DND-41 (cell line): ENCODE measurements around the gene KCNQ5.

Experiments
- ATAC-seq: fragments of 200-7000 bp; cut with Tn5 transposase; 3 replicates; pipeline ENCODE4 v1.9.1; 2021; ENCODE audit warnings: low read depth; ENCODE audit not compliant: insufficient read depth
- DNase-seq: peaks from one replicate; pipeline ENCODE4 v3.0.0-alpha.2; 2020
- H2AFZ ChIP-seq: 2 replicates; pipeline ENCODE4 v1.6.0; 2012; ENCODE audit warnings: low read depth, low read length
- H3K27ac ChIP-seq: 2 replicates; pipeline ENCODE4 v1.5.1; 2012; ENCODE audit warnings: low read length, inconsistent platforms
- H3K27me3 ChIP-seq: fragments of 200-600 bp; sonication (generic); 2 replicates; pipeline ENCODE4 v1.6.0; 2012; ENCODE audit warnings: low read length, mild to moderate bottlenecking, inconsistent platforms; ENCODE audit not compliant: insufficient read depth, poor library complexity
- H3K36me3 ChIP-seq: 2 replicates; pipeline ENCODE4 v1.5.1; 2012; ENCODE audit warnings: low read length, inconsistent platforms; ENCODE audit not compliant: insufficient read depth
- H3K4me1 ChIP-seq: 2 replicates; pipeline ENCODE4 v1.5.1; 2012; ENCODE audit warnings: mild to moderate bottlenecking, low read length; ENCODE audit not compliant: insufficient read depth
- H3K4me2 ChIP-seq: 2 replicates; pipeline ENCODE4 v1.6.0; 2012; ENCODE audit warnings: mild to moderate bottlenecking, moderate library complexity, low read length, inconsistent platforms; ENCODE audit not compliant: insufficient read depth
- H3K4me3 ChIP-seq, 2 experiments: fragments of 200-600 bp in 1 of 2; shearing (Covaris generic) in 1 of 2; 2 replicates each; pipeline ENCODE4 v1.5.1; 2012 to 2016; ENCODE audit warnings: inconsistent platforms in 2 of 2, low read length in 2 of 2, mild to moderate bottlenecking in 2 of 2, low read depth in 1 of 2, moderate library complexity in 1 of 2
- H3K79me2 ChIP-seq: 2 replicates; pipeline ENCODE4 v1.6.0; 2012; ENCODE audit warnings: low read length, inconsistent platforms; ENCODE audit not compliant: insufficient read depth
- H3K9ac ChIP-seq: 2 replicates; pipeline ENCODE4 v1.6.0; 2012; ENCODE audit warnings: low read depth, mild to moderate bottlenecking, inconsistent platforms, low read length, moderate library complexity
- H3K9me3 ChIP-seq: 2 replicates; pipeline ENCODE4 v1.5.1; 2012; ENCODE audit warnings: low read length, moderate library complexity, mild to moderate bottlenecking, inconsistent platforms; ENCODE audit not compliant: insufficient read depth, severe bottlenecking
- H4K20me1 ChIP-seq: 2 replicates; pipeline ENCODE4 v1.6.0; 2012; ENCODE audit warnings: low read length; ENCODE audit not compliant: insufficient read depth
- EZH2 ChIP-seq: IDR thresholded peaks from 3 replicates; pipeline ENCODE4 v1.6.1; 2012; ENCODE audit warnings: borderline replicate concordance, low read depth, mild to moderate bottlenecking, moderate library complexity, low read length, inconsistent platforms; ENCODE audit not compliant: severe bottlenecking
- TF ChIP-seq, protein P1 (sequence below): IDR thresholded peaks from 2 replicates; pipeline ENCODE4 v1.5.1; 2012; ENCODE audit warnings: borderline replicate concordance, low read length, moderate library complexity, mild to moderate bottlenecking; ENCODE audit not compliant: poor library complexity, severe bottlenecking; ENCODE audit errors: extremely low read depth

Gene KCNQ5

DNA sequence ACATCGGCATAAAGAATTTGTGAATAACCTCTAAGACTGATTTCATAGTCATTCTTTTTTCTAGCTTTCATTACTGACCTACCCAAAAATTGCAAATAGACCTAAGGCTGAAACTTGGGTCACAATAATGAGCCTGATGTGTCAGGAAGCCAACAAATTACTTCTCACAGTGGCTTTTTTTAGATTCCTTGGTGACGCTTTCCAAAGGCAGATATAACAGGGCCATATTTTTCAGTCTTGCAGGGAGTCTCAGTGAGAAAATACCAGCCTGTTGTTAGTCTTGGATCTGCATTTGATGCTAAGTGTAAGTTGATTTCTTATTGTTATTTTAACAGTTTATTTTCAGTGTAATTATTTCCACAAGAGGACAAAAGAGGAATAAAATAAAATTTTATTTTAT is 423.7 kb downstream of the KCNQ5 start:
- DNase-seq (no peak), ATAC-seq (no peak)
- no peak overlapping the region for H2AFZ ChIP-seq
- no peaks in the 10 kb centered on the region for H3K9me3 ChIP-seq
- no peaks in the 10 kb centered on the region for H3K27me3 ChIP-seq
- TF ChIP-seq, protein P1, sequence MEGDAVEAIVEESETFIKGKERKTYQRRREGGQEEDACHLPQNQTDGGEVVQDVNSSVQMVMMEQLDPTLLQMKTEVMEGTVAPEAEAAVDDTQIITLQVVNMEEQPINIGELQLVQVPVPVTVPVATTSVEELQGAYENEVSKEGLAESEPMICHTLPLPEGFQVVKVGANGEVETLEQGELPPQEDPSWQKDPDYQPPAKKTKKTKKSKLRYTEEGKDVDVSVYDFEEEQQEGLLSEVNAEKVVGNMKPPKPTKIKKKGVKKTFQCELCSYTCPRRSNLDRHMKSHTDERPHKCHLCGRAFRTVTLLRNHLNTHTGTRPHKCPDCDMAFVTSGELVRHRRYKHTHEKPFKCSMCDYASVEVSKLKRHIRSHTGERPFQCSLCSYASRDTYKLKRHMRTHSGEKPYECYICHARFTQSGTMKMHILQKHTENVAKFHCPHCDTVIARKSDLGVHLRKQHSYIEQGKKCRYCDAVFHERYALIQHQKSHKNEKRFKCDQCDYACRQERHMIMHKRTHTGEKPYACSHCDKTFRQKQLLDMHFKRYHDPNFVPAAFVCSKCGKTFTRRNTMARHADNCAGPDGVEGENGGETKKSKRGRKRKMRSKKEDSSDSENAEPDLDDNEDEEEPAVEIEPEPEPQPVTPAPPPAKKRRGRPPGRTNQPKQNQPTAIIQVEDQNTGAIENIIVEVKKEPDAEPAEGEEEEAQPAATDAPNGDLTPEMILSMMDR = no peak
- TF ChIP-seq EZH2 = no peak
- no peak overlapping the region for H3K4me3 ChIP-seq
- no peaks in the 10 kb centered on the region for H4K20me1 ChIP-seq
- H3K4me1 ChIP-seq = no peaks in the 10 kb centered on the region
- H3K79me2 ChIP-seq = no peaks in the 10 kb centered on the region
- no peaks in the 10 kb centered on the region for H3K36me3 ChIP-seq
- H3K4me2 ChIP-seq = no peak overlapping the region
- no peak overlapping the region for H3K9ac ChIP-seq
- no peak overlapping the region for H3K27ac ChIP-seq

DNA sequence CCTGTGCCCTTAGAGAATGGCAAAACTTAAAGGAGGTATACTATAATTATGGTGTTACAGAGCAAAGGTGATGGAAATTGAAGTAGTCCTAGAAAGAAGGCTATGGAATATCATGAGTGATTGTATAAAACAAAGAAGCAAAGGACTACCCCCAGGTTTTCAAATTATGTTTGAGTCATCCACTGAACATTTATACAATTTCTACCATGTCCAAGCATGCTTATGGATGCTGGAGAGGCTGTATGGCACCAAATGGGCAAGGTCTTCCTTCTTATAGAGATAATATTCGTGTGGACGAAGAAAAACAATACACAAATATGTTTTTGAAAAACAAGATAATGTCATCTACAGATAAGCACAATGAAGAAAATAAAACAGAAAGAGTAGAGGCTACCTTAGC is 425.9 kb downstream of the KCNQ5 start:
- Histone ChIP-seq H3K27me3 (no peaks in the 10 kb centered on the region), H3K9me3 (no peaks in the 10 kb centered on the region), H3K4me3 (no peak overlapping the region), H3K27ac (no peak overlapping the region), H3K9ac (no peak overlapping the region), H3K4me1 (no peaks in the 10 kb centered on the region), H4K20me1 (no peaks in the 10 kb centered on the region), H2AFZ (no peak overlapping the region), H3K4me2 (no peak overlapping the region), H3K36me3 (no peaks in the 10 kb centered on the region), H3K79me2 (no peaks in the 10 kb centered on the region)
- DNase-seq (no peak), ATAC-seq (no peak)
- TF ChIP-seq, protein P1 = no peak
- TF ChIP-seq EZH2 = no peak

DNA sequence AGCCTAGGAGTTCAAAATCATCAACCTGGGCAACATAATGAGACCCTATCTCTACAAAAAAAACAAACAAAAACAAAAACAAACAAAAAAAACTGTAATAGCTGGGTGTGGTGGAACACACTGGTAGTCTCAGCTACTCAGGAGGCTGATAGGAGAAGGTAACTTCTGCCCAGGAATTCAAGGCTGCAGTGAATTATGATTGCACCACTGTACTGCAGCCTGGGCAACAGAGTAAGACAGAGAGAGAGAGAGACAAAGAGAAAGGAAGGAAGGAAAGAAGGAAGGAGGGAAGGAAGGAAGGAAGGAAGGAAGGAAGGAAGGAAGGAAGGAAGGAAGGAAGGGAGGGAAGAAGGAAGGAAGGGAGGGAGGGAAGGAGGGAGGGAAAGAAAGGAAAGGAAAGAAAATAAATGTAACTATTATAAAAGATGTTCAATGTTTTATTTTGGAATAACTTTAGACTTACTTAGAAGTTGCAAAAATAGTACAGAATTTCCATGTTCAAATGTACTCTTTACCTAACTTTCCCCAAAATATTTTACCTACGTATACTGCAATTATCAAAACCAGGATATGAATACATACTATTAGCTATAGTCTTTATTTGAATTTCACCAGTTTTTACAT is 428.2 kb downstream of the KCNQ5 start:
- no peak for ATAC-seq
- H3K27ac ChIP-seq = no peak overlapping the region
- no peaks in the 10 kb centered on the region for H3K79me2 ChIP-seq
- H3K36me3 ChIP-seq = no peaks in the 10 kb centered on the region
- H2AFZ ChIP-seq = no peak overlapping the region
- H3K4me1 ChIP-seq = no peaks in the 10 kb centered on the region
- no peak overlapping the region for H3K9ac ChIP-seq
- no peak for DNase-seq
- no peaks in the 10 kb centered on the region for H4K20me1 ChIP-seq
- TF ChIP-seq EZH2 = no peak
- TF ChIP-seq, protein P1 = no peak
- H3K9me3 ChIP-seq = no peaks in the 10 kb centered on the region
- H3K4me3 ChIP-seq = no peak overlapping the region
- no peak overlapping the region for H3K4me2 ChIP-seq
- H3K27me3 ChIP-seq = no peaks in the 10 kb centered on the region

DNA sequence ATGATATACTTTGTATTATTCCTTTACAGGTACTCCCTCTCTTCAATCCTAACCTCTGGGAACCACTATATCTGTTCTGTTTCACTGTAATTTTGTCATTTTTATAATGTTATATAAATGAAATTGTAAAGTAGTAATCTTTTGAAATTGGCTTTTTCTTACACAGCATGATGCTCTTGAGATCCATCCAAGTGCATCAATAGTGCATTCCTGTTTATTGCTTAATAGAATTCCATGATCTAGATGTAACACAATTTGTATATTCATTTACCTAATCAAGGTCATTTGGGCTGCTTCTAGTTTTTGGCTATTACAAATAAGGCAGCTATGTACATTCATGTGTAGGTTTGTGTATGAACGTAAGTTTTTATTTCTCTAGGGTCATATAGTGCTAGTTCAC is 428.8 kb downstream of the KCNQ5 start:
- DNase-seq = no peak
- Histone ChIP-seq H3K36me3 (no peaks in the 10 kb centered on the region), H3K4me3 (no peak overlapping the region), H4K20me1 (no peaks in the 10 kb centered on the region), H3K27ac (no peak overlapping the region), H3K27me3 (no peaks in the 10 kb centered on the region), H3K4me2 (no peak overlapping the region), H3K9ac (no peak overlapping the region), H3K79me2 (no peaks in the 10 kb centered on the region), H3K9me3 (no peaks in the 10 kb centered on the region), H2AFZ (no peak overlapping the region), H3K4me1 (no peaks in the 10 kb centered on the region)
- TF ChIP-seq, protein P1 = no peak
- no peak for TF ChIP-seq EZH2
- ATAC-seq = no peak
